GM18507 (cell line): ENCODE results near the gene SKIC8.

Experiments
- DNase-seq: peaks from one replicate; pipeline ENCODE4 v3.0.0; 2011; ENCODE audit warnings: low read depth; ENCODE audit not compliant: insufficient read length; ENCODE audit errors: extremely low spot score
- FAIRE-seq: peaks from 2 replicates; lab custom pipeline; 2011; peaks lifted over from hg19 to GRCh38; lab: Jason Lieb, UNC

The SKIC8 gene

DNA sequence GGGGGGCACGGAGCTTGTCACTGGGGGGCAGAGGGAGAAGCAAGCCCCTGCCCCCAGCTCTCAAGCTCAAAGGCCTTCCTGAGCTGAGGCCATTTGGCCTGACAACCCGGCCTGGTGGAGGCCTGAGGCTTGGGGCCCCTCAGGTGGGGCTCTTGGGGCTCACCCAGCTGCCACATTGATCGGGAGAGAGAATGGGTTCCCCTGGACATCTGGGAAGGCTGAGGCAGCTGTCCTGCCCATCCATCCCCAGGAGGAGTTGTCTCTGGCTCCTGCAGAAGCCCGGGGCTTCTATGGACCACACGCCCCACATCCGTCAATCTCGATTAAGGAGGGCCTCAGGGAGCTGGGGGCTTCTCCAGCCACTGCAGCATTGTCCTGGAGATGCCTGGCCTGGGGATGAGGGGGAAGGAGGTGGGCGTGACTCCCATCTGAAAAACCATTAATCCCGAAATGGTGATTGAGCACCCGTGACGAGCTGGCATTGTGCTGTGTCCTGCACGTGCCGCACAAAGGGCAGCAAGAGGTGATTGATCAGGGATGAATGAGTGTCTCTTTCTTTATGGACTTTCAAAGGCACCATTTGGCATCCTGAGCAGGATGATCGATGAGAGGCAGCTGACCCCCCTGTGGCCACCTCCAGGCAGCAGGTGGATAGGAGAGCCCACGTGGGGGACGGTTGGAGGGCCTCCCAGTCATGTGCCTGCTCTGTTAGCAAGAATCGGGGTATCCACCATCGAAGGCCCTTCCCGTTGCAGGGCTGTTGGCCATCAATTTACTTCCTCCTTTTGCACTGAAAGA lies 23.5 kb upstream of the SKIC8 start:
- no peak for DNase-seq
- FAIRE-seq = no peak

DNA sequence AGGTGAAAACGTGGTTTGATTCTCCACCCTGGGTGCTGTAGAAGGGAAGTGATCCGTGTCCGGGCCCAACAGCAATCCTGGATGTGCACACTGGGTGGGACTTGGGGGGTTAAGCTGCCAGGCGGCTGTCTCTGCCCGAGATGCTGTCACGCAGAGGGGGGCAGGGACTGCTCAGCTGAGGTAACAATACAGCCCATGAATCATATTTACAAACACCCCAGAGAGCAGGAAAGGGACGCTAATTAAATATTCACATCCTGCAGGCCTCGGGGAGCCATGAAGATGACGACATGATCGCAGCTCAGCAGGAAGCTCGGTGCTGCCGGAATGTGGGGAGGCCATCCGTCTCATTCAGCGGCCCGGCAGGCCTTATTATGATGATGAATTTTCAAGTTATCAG lies 22.8 kb upstream of the SKIC8 start:
- FAIRE-seq (no peak), DNase-seq (no peak)

DNA sequence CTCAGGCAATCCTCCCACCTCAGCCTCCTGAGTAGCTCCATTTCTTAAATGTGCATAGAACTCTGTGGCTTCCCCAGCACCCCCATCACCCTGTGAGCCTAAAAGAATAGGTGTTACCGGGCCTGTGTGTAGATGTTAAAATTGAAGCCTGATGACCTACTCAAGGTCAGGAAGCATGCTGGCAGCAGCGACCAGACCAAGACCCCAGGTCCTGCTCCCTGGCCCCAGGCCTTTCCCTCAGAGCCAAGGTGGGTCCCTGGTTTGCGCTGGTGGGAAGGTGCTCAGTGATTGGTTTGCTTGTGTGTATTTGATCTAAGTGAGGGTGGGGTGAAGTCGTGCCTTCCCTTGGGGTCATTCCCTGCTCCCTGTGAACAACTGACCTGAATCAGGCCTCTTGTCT lies 22.4 kb upstream of the SKIC8 start:
- DNase-seq (no peak), FAIRE-seq (no peak)

DNA sequence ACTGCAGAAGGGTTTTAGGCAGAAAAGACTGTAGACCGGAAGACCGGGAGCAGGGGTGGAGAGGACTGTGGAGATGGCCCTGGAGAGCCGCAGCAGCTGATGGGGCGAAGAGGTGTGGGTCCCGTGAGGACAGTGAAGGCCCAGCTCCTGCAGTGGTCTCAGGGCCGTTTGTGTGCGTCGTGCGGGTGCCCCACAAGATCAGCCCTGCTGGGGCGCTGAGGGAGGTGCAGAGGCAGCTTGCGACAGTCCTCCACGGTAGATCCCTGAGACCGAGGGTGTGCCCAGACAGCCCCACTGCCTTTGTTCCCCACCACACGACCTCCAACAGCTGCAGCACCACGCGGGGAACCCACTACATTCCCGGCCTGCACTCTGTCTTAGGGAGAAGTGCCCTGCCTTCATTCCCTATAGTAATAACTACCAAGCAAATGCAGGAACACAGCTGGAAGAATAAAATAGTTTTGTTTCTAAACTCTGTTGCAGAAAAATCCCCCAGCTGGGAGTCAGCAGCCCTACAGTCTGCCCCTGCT lies 21.7 kb upstream of the SKIC8 start:
- FAIRE-seq (no peak), DNase-seq (no peak)

DNA sequence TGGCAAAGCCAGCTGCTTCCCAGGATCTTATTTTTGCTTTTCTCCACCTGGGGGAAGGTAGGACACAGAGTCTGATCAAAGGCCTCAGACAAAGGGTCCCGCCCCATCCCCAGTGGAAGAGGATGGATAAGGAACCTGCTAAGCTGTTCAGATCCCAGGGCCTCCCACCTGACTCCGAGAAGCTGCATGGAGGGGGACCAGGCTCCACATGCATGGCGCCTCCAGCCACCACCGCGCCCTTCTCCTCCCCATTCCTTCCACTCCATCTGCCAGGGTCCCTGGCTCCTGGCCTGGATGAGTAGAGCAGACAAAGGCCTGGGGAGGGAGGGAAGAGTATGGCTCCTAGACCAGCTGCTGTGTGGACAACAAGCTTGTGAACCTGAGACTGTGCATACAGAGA lies 20.8 kb upstream of the SKIC8 start:
- no peak for DNase-seq
- FAIRE-seq = no peak

DNA sequence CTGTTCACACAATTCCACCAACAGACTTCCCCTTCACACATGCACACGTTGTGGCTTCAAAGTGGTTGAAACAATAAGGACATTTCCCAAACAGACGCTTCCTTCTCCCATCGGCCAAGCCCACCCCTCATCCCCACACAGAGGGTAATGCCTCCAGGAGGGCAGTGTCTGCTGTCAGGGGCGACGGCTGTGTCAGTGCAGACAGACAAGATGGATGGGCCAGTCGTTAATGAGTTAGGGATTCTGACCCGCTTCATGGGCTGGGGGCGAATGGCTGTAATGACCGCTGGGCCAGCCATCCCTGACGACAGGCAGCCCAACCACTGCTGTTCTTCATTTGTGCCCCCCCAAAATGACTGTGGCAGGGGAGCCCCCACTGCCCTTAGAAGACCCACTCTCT lies 20.2 kb upstream of the SKIC8 start:
- DNase-seq = no peak
- no peak for FAIRE-seq

DNA sequence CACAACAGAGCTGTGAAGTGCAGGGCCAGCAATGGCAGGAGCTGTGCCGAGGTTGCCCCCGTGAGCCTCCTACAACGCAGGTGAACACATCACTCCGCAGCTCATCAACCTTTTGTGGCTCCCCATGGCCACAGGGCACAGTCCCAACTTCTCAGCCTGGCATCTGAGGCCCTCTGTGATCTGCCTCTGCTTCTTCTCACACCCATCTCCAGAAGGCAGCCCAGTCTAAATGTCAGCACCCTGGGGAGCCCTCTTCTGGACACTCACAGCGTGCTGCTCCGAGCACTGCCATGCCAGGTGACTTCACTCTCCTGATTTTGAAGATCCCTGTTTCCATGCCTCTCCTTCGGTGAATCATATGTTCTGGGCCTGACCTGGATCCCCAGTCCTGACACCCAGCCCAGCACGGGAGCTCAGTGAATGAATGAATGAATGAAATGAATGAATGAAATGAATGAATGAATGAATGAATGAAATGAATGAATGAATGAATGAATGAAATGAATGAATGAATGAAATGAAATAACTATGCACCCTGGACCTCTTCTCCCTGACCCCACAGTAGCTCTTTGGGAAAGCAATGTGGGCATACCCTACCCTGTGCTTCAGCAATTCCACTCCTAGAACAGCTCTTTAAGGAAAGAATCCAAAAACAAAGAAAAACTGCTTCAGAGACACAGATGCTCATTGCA lies 17.9 kb upstream of the SKIC8 start:
- FAIRE-seq = no peak
- no peak for DNase-seq

DNA sequence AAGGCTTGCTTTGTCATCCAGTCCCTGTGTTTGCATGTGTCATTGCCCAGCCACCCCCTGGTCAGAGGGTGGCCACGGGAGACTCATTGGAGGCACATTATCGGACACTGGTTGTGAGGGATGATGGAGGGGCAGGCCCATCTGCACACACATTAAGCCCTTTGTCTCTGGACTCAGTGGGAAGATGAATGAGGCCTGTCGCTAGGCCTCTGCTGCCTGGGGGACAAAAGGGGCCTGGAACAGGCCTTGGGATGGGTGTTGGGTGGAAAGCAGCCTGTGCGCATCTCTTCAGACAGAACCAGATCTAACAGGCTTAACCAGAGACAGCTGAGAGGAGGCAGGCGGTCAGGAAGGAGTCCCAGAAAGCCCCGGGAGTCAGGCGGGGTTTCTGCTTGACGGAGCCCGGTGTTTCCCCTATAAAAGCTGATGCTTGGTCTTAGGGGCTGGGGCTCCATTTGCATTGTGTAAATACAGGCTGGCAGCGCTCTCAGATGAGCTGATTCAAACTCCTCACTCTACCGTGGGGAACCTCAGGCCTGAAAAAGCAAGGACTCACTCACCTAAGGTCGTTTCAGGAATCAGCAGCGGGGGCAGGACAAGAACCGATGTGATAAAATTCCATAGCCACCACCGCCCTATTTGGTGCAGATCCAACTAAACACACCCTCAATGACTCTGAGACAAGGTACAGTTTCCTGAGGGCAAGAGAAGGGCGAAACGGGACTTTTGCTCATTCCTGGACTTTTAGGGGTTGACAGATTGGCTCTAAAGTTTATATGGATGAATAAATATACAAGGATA lies 17.1 kb upstream of the SKIC8 start:
- FAIRE-seq (no peak), DNase-seq (no peak)

DNA sequence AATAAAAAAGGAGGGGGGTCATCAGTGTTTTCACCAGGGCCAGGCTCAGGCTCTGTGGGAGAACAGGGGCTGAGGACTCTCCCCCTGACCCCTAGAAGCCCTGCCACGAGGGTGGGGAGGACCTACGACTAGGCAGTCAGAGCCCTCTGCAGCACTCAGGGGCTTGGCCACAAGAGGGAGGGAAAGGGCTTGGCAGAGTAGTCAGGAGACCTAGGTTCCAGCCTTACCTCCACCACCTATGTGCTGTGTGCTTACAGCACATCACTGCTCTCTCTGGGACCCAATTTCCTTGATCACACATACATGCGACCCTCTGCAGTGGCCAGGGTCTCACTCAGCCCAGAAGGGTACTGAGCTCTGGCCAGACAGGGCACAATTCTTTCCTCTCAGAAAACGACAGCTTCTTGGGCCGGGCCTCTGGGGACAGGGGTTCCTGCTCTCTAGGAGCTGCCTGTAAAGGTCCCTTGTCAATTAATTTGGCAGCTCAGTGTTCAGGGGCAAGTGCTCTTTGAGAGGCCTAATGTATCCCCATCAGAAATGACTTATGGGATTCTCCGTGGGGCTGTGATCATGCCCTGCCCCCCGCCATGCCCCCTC lies 16.4 kb upstream of the SKIC8 start:
- FAIRE-seq (no peak), DNase-seq (no peak)

DNA sequence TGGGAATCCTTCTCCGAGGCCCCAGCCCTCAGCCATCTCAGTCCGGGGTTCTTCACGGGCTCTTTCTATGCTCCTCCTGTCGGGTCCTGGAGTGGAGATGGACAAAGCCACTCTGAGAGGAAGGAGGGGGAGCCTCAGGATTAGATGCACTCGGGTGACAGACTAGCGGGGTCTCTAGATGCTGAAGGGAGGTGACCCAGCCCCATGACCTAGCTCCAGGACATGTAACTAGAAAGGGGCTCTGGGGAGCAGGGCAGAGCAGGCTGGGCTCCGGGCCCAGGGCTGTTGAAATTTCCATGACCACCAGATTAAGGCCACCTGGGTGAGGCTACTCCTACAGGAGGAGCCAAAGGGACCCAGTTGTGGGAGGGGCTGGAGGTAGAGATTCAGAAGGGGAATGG lies 14.8 kb upstream of the SKIC8 start:
- FAIRE-seq (no peak), DNase-seq (no peak)

DNA sequence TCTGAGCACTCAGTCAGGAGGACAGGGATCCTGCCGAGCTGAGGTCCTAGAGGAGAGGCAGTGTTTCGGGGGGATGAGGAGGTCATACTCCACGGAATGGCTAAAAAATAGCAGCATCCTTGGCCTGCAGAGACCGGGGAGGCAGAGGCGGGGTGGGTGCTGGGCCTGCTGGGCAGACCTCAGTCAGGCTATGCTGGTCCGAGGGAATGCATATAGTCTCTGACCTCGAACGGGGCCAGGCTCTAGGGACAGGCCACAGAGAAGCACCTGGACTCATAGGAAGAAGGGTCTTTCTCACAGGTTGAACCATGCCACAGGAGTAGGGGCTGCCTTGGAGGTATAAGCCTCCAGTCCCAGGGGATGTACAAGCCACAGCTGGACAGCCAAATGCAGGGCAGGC lies 14.0 kb upstream of the SKIC8 start:
- DNase-seq (no peak), FAIRE-seq (no peak)

DNA sequence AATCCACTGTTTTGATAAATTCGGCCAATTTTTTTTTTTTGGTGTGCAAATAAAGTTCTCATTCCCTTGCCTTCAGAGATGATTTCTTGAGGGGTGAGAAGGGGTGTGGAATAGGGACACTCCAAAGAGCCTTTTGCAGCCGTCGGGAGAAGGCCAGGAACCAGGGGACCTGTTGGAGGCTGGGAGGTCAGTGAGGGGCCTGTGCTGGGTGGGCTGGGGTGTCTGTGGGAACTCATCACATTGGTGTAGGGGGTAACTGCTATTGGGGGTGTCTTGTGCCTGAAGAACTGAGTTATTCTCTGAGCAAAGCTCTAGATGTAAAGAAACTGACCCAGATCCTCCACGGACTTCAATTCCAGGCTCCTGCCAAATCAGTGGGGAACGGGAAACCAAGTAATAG lies 13.5 kb upstream of the SKIC8 start:
- no peak for FAIRE-seq

DNA sequence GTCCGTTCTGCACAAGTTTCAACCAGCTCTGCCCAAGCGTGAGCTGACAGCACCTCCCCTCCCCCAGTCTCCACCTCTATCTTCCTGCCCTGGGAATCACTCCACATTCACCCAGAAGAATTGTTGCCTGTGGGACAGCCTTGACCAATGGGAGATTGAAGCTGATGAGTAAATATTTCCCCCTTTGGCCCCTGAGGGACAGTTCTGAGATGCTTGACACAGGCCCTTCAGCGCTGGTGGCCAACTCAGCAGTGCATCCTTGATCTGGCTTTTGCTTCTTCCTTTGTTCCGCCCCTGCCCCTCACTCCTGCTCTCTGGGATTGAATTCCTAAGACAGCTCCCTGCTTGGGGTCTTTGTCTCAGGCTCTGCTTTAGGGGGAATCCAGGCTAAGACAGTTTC lies 13.1 kb upstream of the SKIC8 start:
- no peak for DNase-seq
- no peak for FAIRE-seq

More for the DNA sequence above, 13.5 kb upstream of the SKIC8 start:
- no peak for DNase-seq

DNA sequence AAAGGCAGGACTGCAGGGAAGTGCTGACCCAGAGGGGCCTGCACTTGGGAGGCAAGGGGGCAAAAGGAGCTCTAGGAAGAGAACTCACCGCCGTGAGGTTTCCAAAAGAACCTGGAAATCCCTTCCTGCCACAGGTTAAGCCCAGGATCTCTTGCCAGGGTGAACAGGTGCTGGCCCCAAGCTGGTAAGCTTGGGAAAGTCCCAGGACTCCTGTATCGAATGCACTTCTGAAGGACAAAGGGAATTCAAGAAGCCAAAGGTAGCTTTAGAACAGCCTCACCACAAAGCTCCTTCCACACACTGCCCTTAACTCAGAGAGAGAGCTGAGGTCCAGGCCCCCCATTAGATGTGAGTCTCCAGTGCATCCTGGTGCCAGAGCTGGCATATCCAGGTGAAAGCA lies 11.9 kb upstream of the SKIC8 start:
- DNase-seq = no peak
- no peak for FAIRE-seq

DNA sequence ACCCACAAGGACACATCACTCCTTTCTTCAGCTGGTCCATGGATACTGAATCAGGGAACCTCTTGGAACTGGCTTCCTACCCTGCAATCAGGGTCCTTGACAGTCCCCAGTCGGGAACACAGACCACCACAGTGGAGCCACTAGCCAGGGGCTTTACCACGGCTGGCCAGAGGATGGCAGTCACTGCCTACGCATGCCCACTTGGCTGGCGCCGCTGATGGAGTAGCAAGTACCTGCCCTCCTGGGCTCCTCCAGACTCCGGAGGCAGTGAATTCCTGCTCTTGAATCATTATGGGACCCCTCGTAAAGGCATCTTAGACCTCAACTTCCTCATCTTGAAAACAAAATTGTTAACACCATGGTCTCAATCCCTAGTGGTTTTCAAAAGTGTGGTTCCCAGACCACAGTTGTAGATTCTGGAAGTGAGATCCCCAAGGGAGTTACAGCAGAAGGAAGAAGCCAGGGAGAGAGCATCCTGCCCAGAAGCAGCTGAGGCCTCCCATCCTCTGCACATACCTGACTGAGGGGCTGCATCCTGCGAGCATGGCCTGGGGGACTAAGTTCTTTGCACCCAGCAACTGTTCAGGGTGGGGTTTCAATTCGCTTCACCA lies 9.1 kb upstream of the SKIC8 start:
- FAIRE-seq = no peak
- no peak for DNase-seq

DNA sequence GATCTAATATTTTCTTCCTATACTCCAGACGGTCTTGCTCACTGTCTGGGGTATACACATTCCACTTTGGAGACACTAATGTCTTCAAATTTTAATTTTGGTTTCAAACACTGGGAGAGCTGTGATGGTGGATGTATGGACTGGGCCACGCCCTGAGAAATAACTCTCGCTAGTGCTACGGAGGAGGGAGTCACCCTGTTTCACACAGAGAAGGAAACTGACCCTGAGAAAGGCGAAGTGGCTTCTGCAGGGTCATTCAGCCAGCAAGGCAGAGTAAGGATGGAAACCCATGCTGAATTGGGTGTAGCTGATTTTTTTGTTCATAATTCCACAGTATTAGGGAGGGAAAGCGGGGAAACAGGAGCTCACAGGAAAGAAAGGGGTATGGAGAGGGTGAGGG lies 8.6 kb upstream of the SKIC8 start:
- FAIRE-seq (no peak), DNase-seq (no peak)

DNA sequence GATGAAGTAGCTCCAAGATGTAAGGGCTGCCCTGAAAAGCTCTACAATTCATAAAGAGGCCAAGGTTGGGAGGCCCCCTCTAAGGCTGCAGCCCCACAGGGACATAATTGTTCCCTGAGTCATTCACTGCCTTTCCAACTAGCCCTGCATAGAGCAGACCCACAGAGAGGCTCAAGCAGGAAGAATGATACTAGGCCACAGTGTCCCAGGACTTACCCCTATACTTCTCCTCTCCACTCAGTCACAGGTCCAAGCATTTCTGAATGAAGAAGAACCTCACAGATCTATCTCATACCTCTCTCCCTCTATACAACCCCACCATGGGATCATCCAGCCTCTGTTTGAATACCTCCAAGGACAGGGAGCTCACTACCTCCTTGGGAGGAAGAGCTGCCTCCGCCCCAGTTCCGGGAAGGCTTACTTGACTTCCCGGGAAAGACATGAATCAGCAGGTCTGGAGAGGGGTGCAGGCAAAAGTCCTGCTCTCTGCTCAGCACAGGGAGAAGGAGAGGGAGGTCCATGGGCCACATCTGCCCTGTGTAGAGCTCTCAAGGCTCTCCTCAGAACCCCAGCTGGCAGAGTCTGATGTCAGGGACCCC lies 6.9 kb upstream of the SKIC8 start:
- DNase-seq (no peak), FAIRE-seq (no peak)

DNA sequence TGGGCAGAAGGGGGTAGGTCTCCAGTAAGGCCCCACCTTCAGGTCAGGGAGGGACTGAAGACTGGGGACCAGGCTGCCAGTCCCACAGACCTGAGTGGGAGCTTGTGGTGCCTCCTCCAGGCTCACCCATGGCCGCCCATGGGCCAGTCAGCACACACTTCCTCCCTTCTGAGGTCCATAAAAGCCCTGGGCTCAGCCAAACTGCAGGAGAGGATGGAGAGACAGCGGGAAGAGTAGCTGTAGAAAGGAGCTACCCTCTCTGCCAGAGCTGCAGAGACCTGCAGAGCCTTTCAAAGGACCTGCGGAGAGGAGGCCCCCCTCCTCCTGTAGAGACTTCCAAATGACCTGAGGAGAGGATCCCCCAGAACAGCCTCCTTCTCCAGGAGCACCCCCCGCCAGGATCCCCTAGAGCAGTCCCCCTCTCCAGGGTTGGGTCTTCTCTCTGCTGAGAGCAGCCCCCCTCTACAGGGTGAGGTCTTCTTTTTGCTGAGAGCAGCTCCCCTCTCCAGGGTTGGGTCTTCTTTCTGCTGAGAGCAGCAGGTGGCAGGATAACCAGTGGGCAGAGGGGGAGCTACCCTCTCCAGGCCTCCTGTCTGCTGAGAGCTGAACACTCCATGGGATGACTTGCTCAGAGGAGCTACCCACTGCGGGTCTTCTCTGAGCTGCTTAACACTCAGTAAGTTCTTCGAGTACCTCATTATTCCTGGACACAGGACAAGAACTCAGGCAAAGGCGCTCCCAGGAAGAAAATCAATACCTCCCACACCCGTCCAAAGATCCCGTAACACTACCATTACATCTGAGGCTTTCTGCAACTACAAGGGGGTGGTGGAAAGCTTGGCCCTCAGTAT lies 5.0 kb upstream of the SKIC8 start:
- FAIRE-seq = no peak

More for the DNA sequence above, 5.0 kb upstream of the SKIC8 start:
- DNase-seq = no peak
